8988T (cell line): Measurements from ENCODE around the gene LPP.
A peak's percentile ranks its signal among the peaks of the same experiment; 100 is the strongest.
"Not testable (repeated sequence)": the region's sequence is repeated elsewhere in the genome, so short reads cannot be mapped to it uniquely, and the experiment has no call there.

ENCODE experiments used
- DNase-seq: peaks from one replicate; pipeline ENCODE4 v3.0.0; 2011

LPP gene

GRCh38 chr3:188154014-188154808 lies at the start of gene LPP:
LPP (plus strand) TSS chr3:188154157; CDS start chr3:188406121, 251,964 bp downstream.
- peak; percentile 85 for DNase-seq

GRCh38 chr3:188106006-188106405 lies 48.0 kb upstream of the LPP start:
- no peak for DNase-seq

- DNase-seq, result no peak
Observed at GRCh38 chr3:188106454-188106853, 47.5 kb upstream of the LPP start.

GRCh38 chr3:188106887-188107830 lies 46.8 kb upstream of the LPP start:
- DNase-seq, result no peak

- no peak for DNase-seq
Observed at GRCh38 chr3:188108703-188109412, 45.1 kb upstream of the LPP start.

GRCh38 chr3:188111002-188111584 lies 42.9 kb upstream of the LPP start:
- no peak for DNase-seq

- no peak for DNase-seq
Observed at GRCh38 chr3:188113756-188114155, 40.2 kb upstream of the LPP start.

- DNase-seq, result no peak
Observed at GRCh38 chr3:188119846-188120245, 34.1 kb upstream of the LPP start.

- DNase-seq, result no peak
Observed at GRCh38 chr3:188122571-188123169, 31.3 kb upstream of the LPP start.

GRCh38 chr3:188123170-188123905 lies 30.6 kb upstream of the LPP start:
- no peak for DNase-seq

- DNase-seq, result no peak
Observed at GRCh38 chr3:188124184-188124583, 29.8 kb upstream of the LPP start.

GRCh38 chr3:188125076-188125475 lies 28.9 kb upstream of the LPP start:
- DNase-seq, result no peak

- DNase-seq, result no peak
Observed at GRCh38 chr3:188126276-188126675, 27.7 kb upstream of the LPP start.

GRCh38 chr3:188126934-188127333 lies 27.0 kb upstream of the LPP start:
- no peak for DNase-seq

- no peak for DNase-seq
Observed at GRCh38 chr3:188128905-188129304, 25.1 kb upstream of the LPP start.

- DNase-seq, result not testable (repeated sequence)
Observed at GRCh38 chr3:188131023-188131422, 22.9 kb upstream of the LPP start.

- no peak for DNase-seq
Observed at GRCh38 chr3:188133219-188133618, 20.7 kb upstream of the LPP start.

- DNase-seq, result no peak
Observed at GRCh38 chr3:188133646-188134045, 20.3 kb upstream of the LPP start.

GRCh38 chr3:188134079-188134478 lies 19.9 kb upstream of the LPP start:
- no peak for DNase-seq

- DNase-seq, result no peak
Observed at GRCh38 chr3:188134856-188135255, 19.1 kb upstream of the LPP start.

- no peak for DNase-seq
Observed at GRCh38 chr3:188135271-188135670, 18.7 kb upstream of the LPP start.

GRCh38 chr3:188137051-188137450 lies 16.9 kb upstream of the LPP start:
- DNase-seq, result no peak
